ENCODE data around the gene CASP7. TPM values are rescaled to one million over a fixed set of nuclear protein-coding genes. Genes with fewer than 3 reads are reported as not detected.
"Not testable (repeated sequence)": the region's sequence is repeated elsewhere in the genome, so short reads cannot be mapped to it uniquely, and the experiment has no call there.

The CASP7 gene
- total and polyA plus RNA-seq, 8 donors = 34.0 to 50.5 (median 43.7) TPM

DNA sequence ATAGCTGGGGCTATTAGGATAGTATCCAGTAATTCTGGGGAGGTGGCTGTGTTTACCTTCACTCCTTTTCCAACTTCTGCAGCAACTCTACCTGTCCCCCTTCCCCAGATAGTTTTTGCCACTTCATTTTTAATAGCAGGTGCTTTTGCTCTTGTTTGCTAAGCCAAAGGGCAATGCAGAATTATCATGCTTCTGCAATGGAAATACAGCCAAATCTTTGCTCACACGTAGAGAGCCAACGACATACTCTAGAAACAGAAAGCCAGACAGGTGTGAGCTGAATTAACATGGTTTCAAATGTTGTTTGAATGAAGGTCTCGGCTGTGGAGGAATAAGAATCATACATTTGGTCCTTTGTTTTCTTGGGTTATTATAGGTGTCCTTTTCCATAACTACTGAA, 86.2 kb downstream of the CASP7 start:
- DNase-seq (no peak), ATAC-seq (peak; percentile 49)
- Histone ChIP-seq H3K9me3 (peaks cover 0 to 6% of the 10 kb centered on the region in 2 donors), H3K27me3 (no peaks in the 10 kb centered on the region), H3K4me1 (no peaks in the 10 kb centered on the region), H3K36me3 (no peaks in the 10 kb centered on the region), H3K27ac (no peak overlapping the region), H3K4me3 (no peak overlapping the region)
- TF ChIP-seq, protein P1, sequence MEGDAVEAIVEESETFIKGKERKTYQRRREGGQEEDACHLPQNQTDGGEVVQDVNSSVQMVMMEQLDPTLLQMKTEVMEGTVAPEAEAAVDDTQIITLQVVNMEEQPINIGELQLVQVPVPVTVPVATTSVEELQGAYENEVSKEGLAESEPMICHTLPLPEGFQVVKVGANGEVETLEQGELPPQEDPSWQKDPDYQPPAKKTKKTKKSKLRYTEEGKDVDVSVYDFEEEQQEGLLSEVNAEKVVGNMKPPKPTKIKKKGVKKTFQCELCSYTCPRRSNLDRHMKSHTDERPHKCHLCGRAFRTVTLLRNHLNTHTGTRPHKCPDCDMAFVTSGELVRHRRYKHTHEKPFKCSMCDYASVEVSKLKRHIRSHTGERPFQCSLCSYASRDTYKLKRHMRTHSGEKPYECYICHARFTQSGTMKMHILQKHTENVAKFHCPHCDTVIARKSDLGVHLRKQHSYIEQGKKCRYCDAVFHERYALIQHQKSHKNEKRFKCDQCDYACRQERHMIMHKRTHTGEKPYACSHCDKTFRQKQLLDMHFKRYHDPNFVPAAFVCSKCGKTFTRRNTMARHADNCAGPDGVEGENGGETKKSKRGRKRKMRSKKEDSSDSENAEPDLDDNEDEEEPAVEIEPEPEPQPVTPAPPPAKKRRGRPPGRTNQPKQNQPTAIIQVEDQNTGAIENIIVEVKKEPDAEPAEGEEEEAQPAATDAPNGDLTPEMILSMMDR (IDR thresholded peaks at IDR 0.05) = no peak
- intact Hi-C loops (cut with DNase I) = no loop called here

DNA sequence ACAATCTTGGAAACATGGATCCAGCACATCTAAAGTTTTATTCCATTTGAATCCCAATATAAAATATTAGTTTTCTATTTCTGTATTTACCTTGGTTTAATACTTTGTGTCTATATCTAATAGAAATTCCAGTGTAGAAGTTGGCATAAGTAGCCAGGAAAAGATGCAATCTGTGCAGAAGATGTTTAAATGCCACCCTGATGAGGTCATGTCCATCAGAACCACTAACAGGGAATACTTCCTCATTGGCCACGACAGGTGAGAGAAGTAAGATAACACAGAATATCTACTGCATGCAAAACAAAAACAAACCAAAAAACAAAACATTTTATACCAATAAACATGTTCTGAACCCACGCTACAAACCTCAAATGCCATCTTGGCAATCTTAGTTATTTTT, 87.5 kb downstream of the CASP7 start:
- no peak for DNase-seq
- no peak for ATAC-seq
- Histone ChIP-seq H3K27me3 (no peaks in the 10 kb centered on the region), H3K9me3 (peaks cover 0 to 6% of the 10 kb centered on the region in 2 donors), H3K27ac (no peak overlapping the region), H3K4me3 (no peak overlapping the region), H3K4me1 (no peaks in the 10 kb centered on the region), H3K36me3 (no peaks in the 10 kb centered on the region)
- TF ChIP-seq, protein P1 (IDR thresholded peaks at IDR 0.05) = no peak
- intact Hi-C loops (cut with DNase I) = no loop called here

DNA sequence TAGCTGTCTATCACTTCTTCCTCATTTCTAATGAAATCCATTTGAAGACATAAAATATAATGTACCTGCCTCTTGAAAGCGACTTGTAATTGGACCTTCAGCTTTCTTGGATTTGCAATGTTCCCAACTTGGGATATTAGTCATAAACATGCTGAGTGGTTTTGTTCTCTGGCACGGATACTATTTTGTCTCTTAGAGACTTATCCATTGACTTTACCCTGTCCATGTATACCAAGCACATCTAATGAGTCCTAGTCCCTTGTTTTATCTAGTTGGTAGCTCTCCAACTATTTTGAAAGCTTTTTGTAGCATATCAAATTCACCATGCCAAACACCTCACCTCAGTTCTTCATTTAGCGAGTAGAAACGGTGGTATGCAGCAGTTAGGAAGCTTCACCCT, 90.6 kb downstream of the CASP7 start:
- Histone ChIP-seq H3K36me3 (no peaks in the 10 kb centered on the region), H3K9me3 (no peaks in the 10 kb centered on the region)
- no peak for DNase-seq

DNA sequence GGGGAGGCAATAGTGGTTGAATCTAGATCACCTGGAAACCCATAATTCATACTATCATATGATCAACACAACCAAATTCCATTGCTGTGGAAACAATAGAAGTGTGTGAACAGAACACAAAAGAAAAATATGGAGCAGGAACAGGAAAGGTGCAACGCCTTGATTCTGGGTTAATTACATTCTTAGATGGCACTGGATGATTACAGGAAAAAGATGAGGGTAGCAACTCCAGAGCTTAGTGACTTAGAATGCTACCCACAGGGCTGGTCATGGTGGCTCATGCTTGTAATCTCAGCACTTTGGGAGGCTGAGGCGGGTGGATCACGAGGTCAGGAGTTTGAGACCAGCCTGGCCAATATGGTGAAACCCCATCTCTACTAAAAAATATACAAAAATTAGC, 91.4 kb downstream of the CASP7 start:
- intact Hi-C loops (cut with DNase I); H3K4me3 ChIP-seq; H3K27me3 ChIP-seq; DNase-seq; H3K9me3 ChIP-seq; H3K4me1 ChIP-seq; H3K27ac ChIP-seq; ATAC-seq; H3K36me3 ChIP-seq: not testable (repeated sequence)

More for the DNA sequence above, 90.6 kb downstream of the CASP7 start:
- TF ChIP-seq, protein P1 (IDR thresholded peaks at IDR 0.05) = no peak
- Histone ChIP-seq H3K4me1 (no peaks in the 10 kb centered on the region), H3K27ac (no peak overlapping the region), H3K27me3 (no peaks in the 10 kb centered on the region), H3K4me3 (no peak overlapping the region)
- intact Hi-C loops (cut with DNase I) = no loop called here
- ATAC-seq = no peak

DNA sequence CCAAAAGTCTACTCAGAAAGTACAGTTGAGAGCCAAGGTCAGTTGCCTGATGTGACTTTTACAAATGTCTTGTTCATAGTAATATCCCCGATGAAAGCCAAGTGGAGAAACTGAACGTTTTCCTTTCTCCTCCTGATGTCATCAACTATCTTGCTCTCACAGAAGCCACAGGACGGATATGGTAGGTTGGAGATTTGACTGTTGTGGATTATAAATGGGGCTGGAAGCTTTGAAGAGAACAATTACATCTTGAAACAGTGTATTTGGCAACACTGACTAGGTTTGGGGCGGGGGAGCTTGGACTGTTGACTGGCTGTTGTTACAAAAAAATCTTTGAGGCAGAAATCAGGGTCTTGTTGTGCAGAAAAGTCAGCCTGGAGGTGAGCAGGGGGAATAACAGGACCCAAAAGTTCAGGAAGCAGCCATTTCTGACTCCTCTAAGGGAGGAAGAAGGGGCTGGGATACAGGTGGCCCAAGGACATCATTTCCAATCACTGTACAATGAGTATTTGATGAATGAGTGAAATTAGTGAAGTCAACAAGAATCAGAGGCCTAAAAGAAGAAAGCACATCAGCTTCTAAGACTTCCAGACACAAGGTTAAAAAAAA, 96.1 kb downstream of the CASP7 start:
- H3K4me3 ChIP-seq = no peak overlapping the region
- H3K27me3 ChIP-seq = no peaks in the 10 kb centered on the region
- H3K4me1 ChIP-seq = no peaks in the 10 kb centered on the region
- DNase-seq = no peak
- H3K36me3 ChIP-seq = no peaks in the 10 kb centered on the region
- no peaks in the 10 kb centered on the region for H3K9me3 ChIP-seq
- intact Hi-C loops (cut with DNase I) = no loop called here
- no peak for ATAC-seq
- no peak overlapping the region for H3K27ac ChIP-seq
- TF ChIP-seq, protein P1 (IDR thresholded peaks at IDR 0.05) = no peak

DNA sequence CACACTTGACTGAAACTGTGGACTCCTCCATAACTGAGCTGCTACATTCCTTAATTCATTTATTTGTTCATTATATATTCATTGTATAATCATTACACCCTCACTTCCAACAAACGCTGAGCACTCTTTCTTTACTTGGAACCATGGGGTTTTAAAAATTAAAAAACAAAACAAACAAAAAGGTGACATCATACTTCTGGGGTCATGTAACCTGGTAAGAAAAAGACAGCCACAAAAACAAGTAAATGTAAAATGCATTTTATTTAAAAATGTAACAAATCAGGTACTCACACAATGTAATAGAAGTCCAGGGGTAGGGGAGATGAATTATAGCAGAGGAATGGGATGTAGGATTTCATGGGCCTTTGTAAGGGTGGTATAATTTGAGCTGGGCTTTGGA, 96.8 kb downstream of the CASP7 start:
- TF ChIP-seq, protein P1 (IDR thresholded peaks at IDR 0.05) = no peak
- no peaks in the 10 kb centered on the region for H3K9me3 ChIP-seq
- ATAC-seq (no peak), DNase-seq (no peak)
- no peaks in the 10 kb centered on the region for H3K36me3 ChIP-seq
- intact Hi-C loops (cut with DNase I) = no loop called here
- H3K4me3 ChIP-seq = no peak overlapping the region
- no peaks in the 10 kb centered on the region for H3K27me3 ChIP-seq
- H3K27ac ChIP-seq = no peak overlapping the region
- no peaks in the 10 kb centered on the region for H3K4me1 ChIP-seq

Data from left lung (tissue), 10 donors.